Tibial artery (tissue), 4 donors: ENCODE data around the gene PPP1R14C.
A peak's percentile ranks its signal among the peaks of the same experiment; 100 is the strongest.

Source experiments
- DNase-seq, 2 donors: peaks; one replicate each; pipeline ENCODE4 v3.0.0-alpha.2; 2019
- H3K27ac ChIP-seq, 2 donors: fragments of 200-600 bp; sonication (generic) in 1 of 2; 1 replicate in 1 of 2; 2 replicates in 1 of 2; pipeline ENCODE4 v1.5.1; 2018 to 2019; ENCODE audit warnings: mild to moderate bottlenecking in 1 of 2
- H3K27me3 ChIP-seq, 2 donors: fragments of 200-600 bp; sonication (generic) in 1 of 2; one replicate each; pipeline versions ENCODE4 v1.5.1 to v1.6.0; 2016 to 2019
- H3K36me3 ChIP-seq, 3 donors: fragments of 200-600 bp; sonication (generic) in 2 of 3; one replicate each; pipeline ENCODE4 v1.5.1; 2016 to 2019; ENCODE audit warnings: mild to moderate bottlenecking in 2 of 3
- H3K4me1 ChIP-seq, 4 donors: fragments of 200-600 bp; sonication (generic) in 2 of 4; 1 replicate in 3 of 4; 2 replicates in 1 of 4; pipeline ENCODE4 v1.5.1; 2016 to 2019
- H3K4me3 ChIP-seq, 2 donors: fragments of 200-600 bp; sonication (generic) in 1 of 2; 1 replicate in 1 of 2; 2 replicates in 1 of 2; pipeline ENCODE4 v1.5.1; 2018 to 2019; ENCODE audit warnings: mild to moderate bottlenecking in 2 of 2
- H3K9me3 ChIP-seq, 3 donors: fragments of 200-600 bp; sonication (generic) in 1 of 3; one replicate each; pipeline ENCODE4 v1.5.1; 2016 to 2019
- intact Hi-C: fragments of 100-400 bp; cut with DNase I; formaldehyde crosslinking; loops from one replicate; pipeline ENCODE4 v1.15.0; 2023; ENCODE audit warnings: low total_unique reads
- TF ChIP-seq, protein P1 (sequence below), 2 experiments: fragments of 200-600 bp in 1 of 2; fragments of 450-650 bp in 1 of 2; IDR thresholded peaks; one replicate each; pipeline ENCODE4 v1.5.1; 2017 to 2019; ENCODE audit warnings: antibody characterized with exemption in 2 of 2, mild to moderate bottlenecking in 1 of 2, moderate library complexity in 1 of 2

Gene PPP1R14C

DNA sequence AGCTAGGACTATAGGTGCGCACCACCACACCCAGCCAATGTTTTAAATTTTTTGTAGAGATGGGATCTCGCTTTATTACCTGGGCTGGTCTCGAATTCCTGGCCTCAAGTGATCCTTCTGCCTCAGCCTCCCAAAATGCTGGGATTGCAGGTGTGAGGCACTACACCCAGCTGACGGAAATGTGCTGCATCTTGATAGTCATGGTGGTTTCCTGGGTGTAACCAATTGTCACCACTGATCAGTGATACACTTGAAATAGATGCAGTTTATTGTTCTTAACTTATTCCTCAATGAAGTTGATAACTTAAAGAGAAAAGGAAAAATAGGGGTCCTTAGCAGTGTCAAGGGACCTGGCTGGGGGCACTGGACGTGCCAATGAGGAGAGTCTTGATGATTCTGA lies 92.4 kb downstream of the PPP1R14C start:
- Histone ChIP-seq H3K27me3 (no peaks in the 10 kb centered on the region), H3K4me1 (peaks cover 0 to 8% (median 1%) of the 10 kb centered on the region in 4 donors), H3K36me3 (no peaks in the 10 kb centered on the region), H3K9me3 (no peaks in the 10 kb centered on the region), H3K4me3 (no peak overlapping the region), H3K27ac (no peak overlapping the region)
- TF ChIP-seq, protein P1, sequence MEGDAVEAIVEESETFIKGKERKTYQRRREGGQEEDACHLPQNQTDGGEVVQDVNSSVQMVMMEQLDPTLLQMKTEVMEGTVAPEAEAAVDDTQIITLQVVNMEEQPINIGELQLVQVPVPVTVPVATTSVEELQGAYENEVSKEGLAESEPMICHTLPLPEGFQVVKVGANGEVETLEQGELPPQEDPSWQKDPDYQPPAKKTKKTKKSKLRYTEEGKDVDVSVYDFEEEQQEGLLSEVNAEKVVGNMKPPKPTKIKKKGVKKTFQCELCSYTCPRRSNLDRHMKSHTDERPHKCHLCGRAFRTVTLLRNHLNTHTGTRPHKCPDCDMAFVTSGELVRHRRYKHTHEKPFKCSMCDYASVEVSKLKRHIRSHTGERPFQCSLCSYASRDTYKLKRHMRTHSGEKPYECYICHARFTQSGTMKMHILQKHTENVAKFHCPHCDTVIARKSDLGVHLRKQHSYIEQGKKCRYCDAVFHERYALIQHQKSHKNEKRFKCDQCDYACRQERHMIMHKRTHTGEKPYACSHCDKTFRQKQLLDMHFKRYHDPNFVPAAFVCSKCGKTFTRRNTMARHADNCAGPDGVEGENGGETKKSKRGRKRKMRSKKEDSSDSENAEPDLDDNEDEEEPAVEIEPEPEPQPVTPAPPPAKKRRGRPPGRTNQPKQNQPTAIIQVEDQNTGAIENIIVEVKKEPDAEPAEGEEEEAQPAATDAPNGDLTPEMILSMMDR (IDR thresholded peaks at IDR 0.05): no peak
- no peak for DNase-seq
- intact Hi-C loops: no loop called here

DNA sequence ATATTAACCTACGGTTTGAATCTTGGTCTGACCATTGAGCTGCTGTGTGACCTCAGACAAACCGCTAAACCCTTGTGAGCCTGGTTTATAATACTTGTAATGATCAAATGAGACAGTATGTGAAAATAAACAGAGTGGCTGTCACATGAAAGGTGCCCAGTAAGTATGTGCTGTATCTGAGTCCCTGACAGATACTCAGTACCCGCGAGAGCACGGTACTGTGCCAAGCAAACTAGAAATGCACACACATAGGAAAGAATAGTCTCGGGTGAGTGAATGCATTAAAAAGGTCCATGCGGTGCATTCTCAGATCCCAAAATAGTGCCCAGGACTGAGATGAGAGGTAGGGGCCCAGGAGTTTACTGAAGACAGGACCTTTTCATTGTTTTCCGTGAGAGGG lies 93.3 kb downstream of the PPP1R14C start:
- Histone ChIP-seq H3K36me3 (no peaks in the 10 kb centered on the region), H3K27ac (no peak overlapping the region), H3K27me3 (no peaks in the 10 kb centered on the region), H3K9me3 (no peaks in the 10 kb centered on the region), H3K4me1 (peaks cover 0 to 8% (median 1%) of the 10 kb centered on the region in 4 donors), H3K4me3 (no peak overlapping the region)
- no peak for DNase-seq
- intact Hi-C loops: no loop called here
- TF ChIP-seq, protein P1 (IDR thresholded peaks at IDR 0.05): no peak

DNA sequence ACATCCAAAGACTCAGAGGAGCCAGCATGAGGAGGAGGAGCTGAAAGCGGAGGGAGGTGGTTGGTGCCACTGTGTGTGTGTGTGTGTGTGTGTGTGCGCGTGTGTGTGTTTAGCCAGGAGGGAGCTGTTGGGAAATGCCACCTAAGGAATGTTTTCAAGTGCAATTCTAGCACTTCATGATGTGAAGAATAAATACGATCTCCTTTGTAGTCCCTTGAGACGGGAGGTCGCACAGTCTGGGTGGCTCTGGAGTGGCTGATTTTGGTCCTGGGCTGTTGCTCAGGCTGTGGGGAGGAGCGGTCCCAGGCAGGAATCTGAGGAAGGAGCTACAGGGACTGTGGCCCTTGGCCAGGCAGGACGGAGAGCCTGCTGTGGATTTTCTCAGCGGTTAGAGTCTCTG lies 93.7 kb downstream of the PPP1R14C start:
- no peak for DNase-seq

DNA sequence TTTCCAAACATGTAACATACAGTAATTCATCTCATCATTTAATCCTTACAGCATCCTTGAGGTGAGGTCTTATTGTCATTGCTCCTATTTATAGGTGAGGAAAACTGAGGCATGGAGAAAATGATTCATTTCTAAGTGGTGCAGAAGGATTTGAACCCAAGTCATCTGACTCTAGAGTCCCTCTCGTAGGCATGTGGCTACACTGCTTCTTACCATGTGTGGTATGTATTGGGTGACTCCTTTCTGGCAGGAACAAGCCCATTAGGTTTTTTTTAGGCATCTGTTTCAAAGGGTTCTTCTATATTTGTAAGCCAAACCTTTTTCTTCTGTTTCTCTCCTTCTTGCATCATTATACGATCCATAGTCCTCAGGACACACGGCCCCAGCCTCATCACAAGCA lies 94.8 kb downstream of the PPP1R14C start:
- DNase-seq: no peak
- Histone ChIP-seq H3K9me3 (no peaks in the 10 kb centered on the region), H3K4me1 (peaks cover 0 to 8% (median 1%) of the 10 kb centered on the region in 4 donors), H3K27me3 (no peaks in the 10 kb centered on the region), H3K27ac (peak overlapping the region in 1 of 2 donors; percentile 2), H3K36me3 (no peaks in the 10 kb centered on the region), H3K4me3 (no peak overlapping the region)
- intact Hi-C loops: no loop called here
- TF ChIP-seq, protein P1 (IDR thresholded peaks at IDR 0.05): no peak

More for the DNA sequence above, 93.7 kb downstream of the PPP1R14C start:
- H3K9me3 ChIP-seq: no peaks in the 10 kb centered on the region
- H3K4me1 ChIP-seq: peaks cover 0 to 8% (median 1%) of the 10 kb centered on the region in 4 donors
- no peak overlapping the region for H3K4me3 ChIP-seq
- TF ChIP-seq, protein P1 (IDR thresholded peaks at IDR 0.05): no peak
- intact Hi-C loops: no loop called here
- H3K27me3 ChIP-seq: no peaks in the 10 kb centered on the region
- no peaks in the 10 kb centered on the region for H3K36me3 ChIP-seq
- H3K27ac ChIP-seq: no peak overlapping the region

DNA sequence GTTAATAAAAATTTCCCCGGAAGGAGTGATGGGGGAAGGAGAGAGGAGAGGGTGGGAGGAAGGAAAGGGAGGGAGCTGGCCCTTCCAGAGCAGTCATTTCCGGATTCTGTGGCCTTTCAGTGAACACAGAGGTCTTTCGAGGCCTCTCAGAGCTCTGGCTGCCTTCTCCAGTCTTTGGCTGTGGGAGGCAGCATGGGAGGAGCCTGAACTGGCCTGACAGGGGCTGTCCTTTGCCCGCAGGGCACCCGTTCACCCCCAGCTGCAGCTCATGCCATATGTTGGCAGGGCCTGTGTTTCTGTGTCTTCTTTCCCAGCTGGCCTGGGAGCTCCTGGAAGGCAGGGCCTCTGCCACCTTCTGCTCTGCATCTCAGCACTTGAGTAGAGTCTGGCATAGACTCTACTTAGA lies 95.5 kb downstream of the PPP1R14C start:
- peak overlapping the region in 1 of 2 donors; percentile 2 for H3K27ac ChIP-seq

More for the DNA sequence above, 95.5 kb downstream of the PPP1R14C start:
- no peaks in the 10 kb centered on the region for H3K27me3 ChIP-seq
- H3K4me3 ChIP-seq: no peak overlapping the region
- no peaks in the 10 kb centered on the region for H3K9me3 ChIP-seq
- H3K4me1 ChIP-seq: peaks cover 0 to 8% (median 1%) of the 10 kb centered on the region in 4 donors
- no peak for DNase-seq
- intact Hi-C loops: no loop called here
- no peaks in the 10 kb centered on the region for H3K36me3 ChIP-seq
- TF ChIP-seq, protein P1 (IDR thresholded peaks at IDR 0.05): no peak
